Peyer's patch (tissue), 4 donors: ENCODE results near the gene EMC7. TPM values are rescaled to one million over a fixed set of nuclear protein-coding genes. Genes with fewer than 3 reads are reported as not detected.
"Not testable (repeated sequence)": the region's sequence is repeated elsewhere in the genome, so short reads cannot be mapped to it uniquely, and the experiment has no call there.

ENCODE experiments used
- DNase-seq, 3 donors: peaks; one replicate each; pipeline ENCODE4 v3.0.0-alpha.2; 2017 to 2019
- H3K27ac ChIP-seq, 4 donors: fragments of 200-600 bp; sonication (generic); one replicate each; pipeline ENCODE4 v1.5.1; 2016 to 2019
- H3K27me3 ChIP-seq, 2 donors: fragments of 200-600 bp; sonication (generic); one replicate each; pipeline ENCODE4 v1.5.1; 2019
- H3K36me3 ChIP-seq, 3 donors: fragments of 200-600 bp; sonication (generic); one replicate each; pipeline ENCODE4 v1.5.1; 2016 to 2019
- H3K4me1 ChIP-seq, 4 donors: fragments of 200-600 bp; sonication (generic); one replicate each; pipeline ENCODE4 v1.5.1; 2016 to 2019
- H3K4me3 ChIP-seq, 4 donors: fragments of 200-600 bp; sonication (generic); 1 replicate in 3 of 4; 2 replicates in 1 of 4; pipeline ENCODE4 v1.5.1; 2016 to 2019; ENCODE audit warnings: mild to moderate bottlenecking in 1 of 4
- H3K9me3 ChIP-seq, 4 donors: fragments of 200-600 bp; sonication (generic); one replicate each; pipeline ENCODE4 v1.5.1; 2016 to 2019; ENCODE audit warnings: mild to moderate bottlenecking in 1 of 4
- CTCF ChIP-seq, 6 experiments: fragments of 450-650 bp in 4 of 6; fragments of 200-600 bp in 2 of 6; sonication (generic) in 1 of 6; IDR thresholded peaks; one replicate each; pipeline ENCODE4 v1.5.1; 2017 to 2019; ENCODE audit warnings: antibody characterized with exemption in 6 of 6, mild to moderate bottlenecking in 3 of 6, moderate library complexity in 1 of 6
- POLR2A ChIP-seq, 2 donors: fragments of 450-650 bp; IDR thresholded peaks; one replicate each; pipeline ENCODE4 v1.5.1; 2017; ENCODE audit warnings: antibody characterized with exemption in 2 of 2, mild to moderate bottlenecking in 2 of 2, moderate library complexity in 2 of 2
- total RNA-seq, 4 donors: library from RNA; depleted of rRNA; stranded (reverse); fragments of >200 nt; gene quantifications; one replicate each; pipeline ENCODE4 v1.1.0, GENCODE V29; 2016

Gene EMC7
- total RNA-seq, 4 donors from 2014 or later, result 20.5 to 29.8 (median 29.2) TPM; not detected in 1

- Histone ChIP-seq H3K27me3 (no peaks in the 10 kb centered on the region), H3K9me3 (no peaks in the 10 kb centered on the region), H3K4me1 (no peaks in the 10 kb centered on the region), H3K27ac (no peak overlapping the region), H3K4me3 (no peak overlapping the region), H3K36me3 (no peaks in the 10 kb centered on the region)
- no peak for TF ChIP-seq POLR2A (IDR thresholded peaks at IDR 0.05)
- no peak for TF ChIP-seq CTCF (IDR thresholded peaks at IDR 0.05)
- no peak for DNase-seq
These were observed 24.9 kb upstream of the EMC7 start for GRCh38 chr15:34126522-34126921.

GRCh38 chr15:34125945-34126344, 24.3 kb upstream of the EMC7 start:
- no peak for DNase-seq
- Histone ChIP-seq H3K36me3 (no peaks in the 10 kb centered on the region), H3K27ac (no peak overlapping the region), H3K9me3 (no peaks in the 10 kb centered on the region), H3K4me1 (no peaks in the 10 kb centered on the region), H3K4me3 (no peak overlapping the region), H3K27me3 (no peaks in the 10 kb centered on the region)
- TF ChIP-seq CTCF (IDR thresholded peaks at IDR 0.05) (no peak), POLR2A (IDR thresholded peaks at IDR 0.05) (no peak)

- Histone ChIP-seq H3K4me1 (no peaks in the 10 kb centered on the region), H3K9me3 (no peaks in the 10 kb centered on the region), H3K4me3 (no peak overlapping the region), H3K27ac (no peak overlapping the region), H3K36me3 (no peaks in the 10 kb centered on the region), H3K27me3 (no peaks in the 10 kb centered on the region)
- no peak for DNase-seq
- TF ChIP-seq POLR2A (IDR thresholded peaks at IDR 0.05), result no peak
- TF ChIP-seq CTCF (IDR thresholded peaks at IDR 0.05), result no peak
These were observed 23.0 kb upstream of the EMC7 start for GRCh38 chr15:34124651-34125050.

- Histone ChIP-seq H3K27me3 (no peaks in the 10 kb centered on the region), H3K27ac (no peak overlapping the region), H3K9me3 (no peaks in the 10 kb centered on the region), H3K36me3 (no peaks in the 10 kb centered on the region), H3K4me3 (no peak overlapping the region), H3K4me1 (no peaks in the 10 kb centered on the region)
- TF ChIP-seq POLR2A (IDR thresholded peaks at IDR 0.05), result no peak
- no peak for TF ChIP-seq CTCF (IDR thresholded peaks at IDR 0.05)
- DNase-seq, result no peak
These were observed 21.1 kb upstream of the EMC7 start for GRCh38 chr15:34122771-34123183.

GRCh38 chr15:34121786-34122185, 20.1 kb upstream of the EMC7 start:
- not testable (repeated sequence) for H3K27ac ChIP-seq, H3K9me3 ChIP-seq, H3K36me3 ChIP-seq, DNase-seq, H3K4me3 ChIP-seq, H3K4me1 ChIP-seq, H3K27me3 ChIP-seq

- not testable (repeated sequence) for H3K27ac ChIP-seq, H3K27me3 ChIP-seq, H3K36me3 ChIP-seq, H3K9me3 ChIP-seq, DNase-seq, H3K4me1 ChIP-seq, H3K4me3 ChIP-seq
These were observed 18.8 kb upstream of the EMC7 start for GRCh38 chr15:34120420-34120819.

GRCh38 chr15:34119291-34119690, 17.6 kb upstream of the EMC7 start:
- no peak for DNase-seq
- TF ChIP-seq POLR2A (IDR thresholded peaks at IDR 0.05) (no peak), CTCF (IDR thresholded peaks at IDR 0.05) (no peak)

More at GRCh38 chr15:34119291-34119690, 17.6 kb upstream of the EMC7 start:
- Histone ChIP-seq H3K4me1 (no peaks in the 10 kb centered on the region), H3K4me3 (no peak overlapping the region), H3K9me3 (no peaks in the 10 kb centered on the region), H3K27me3 (no peaks in the 10 kb centered on the region), H3K36me3 (no peaks in the 10 kb centered on the region), H3K27ac (no peak overlapping the region)
